ENCODE measurements around the gene ZNF532.

Gene ZNF532

GRCh38 chr18:58902961-58903360 lies 38.3 kb downstream of the ZNF532 start:
- Histone ChIP-seq H3K9me3 (ENCODE audit: insufficient read depth, low read length) (no peaks in the 10 kb centered on the region), H3K9ac (ENCODE audit: insufficient read length, low read depth) (no peak overlapping the region), H3K4me1 (ENCODE audit: insufficient read depth, insufficient read length) (peaks cover 5% of the 10 kb centered on the region), H3K36me3 (ENCODE audit: insufficient read depth, insufficient read length, low read length) (peaks cover 75% of the 10 kb centered on the region), H3K4me3 (ENCODE audit: insufficient read length, low read depth) (no peak overlapping the region), H3K27me3 (ENCODE audit: insufficient read depth, insufficient read length) (no peaks in the 10 kb centered on the region)
- no peak for DNase-seq (ENCODE audit: low read depth, low spot score)
- TF ChIP-seq SUZ12 (IDR thresholded peaks at IDR 0.05; ENCODE audit: extremely low read depth, insufficient read depth, insufficient read length) (no peak), ZNF274 (IDR thresholded peaks at IDR 0.05; ENCODE audit: low read depth, low read length) (no peak)

GRCh38 chr18:58903533-58903932 lies 38.9 kb downstream of the ZNF532 start:
- H3K9ac ChIP-seq (ENCODE audit: insufficient read length, low read depth) = no peak overlapping the region
- no peak for TF ChIP-seq SUZ12 (IDR thresholded peaks at IDR 0.05; ENCODE audit: extremely low read depth, insufficient read depth, insufficient read length)
- no peak for TF ChIP-seq YY1 (IDR thresholded peaks at IDR 0.05; ENCODE audit: insufficient read depth, insufficient read length)
- TF ChIP-seq ZNF274 (IDR thresholded peaks at IDR 0.05; ENCODE audit: low read depth, low read length) = no peak
- peaks cover 71% of the 10 kb centered on the region for H3K36me3 ChIP-seq (ENCODE audit: insufficient read depth, insufficient read length, low read length)
- DNase-seq (ENCODE audit: low read depth, low spot score) = no peak
- H3K27me3 ChIP-seq (ENCODE audit: insufficient read depth, insufficient read length) = no peaks in the 10 kb centered on the region
- H3K4me3 ChIP-seq (ENCODE audit: insufficient read length, low read depth) = no peak overlapping the region
- H3K9me3 ChIP-seq (ENCODE audit: insufficient read depth, low read length) = no peaks in the 10 kb centered on the region
- peaks cover 5% of the 10 kb centered on the region for H3K4me1 ChIP-seq (ENCODE audit: insufficient read depth, insufficient read length)

- no peak for TF ChIP-seq ZNF274 (IDR thresholded peaks at IDR 0.05; ENCODE audit: low read depth, low read length)
- TF ChIP-seq YY1 (IDR thresholded peaks at IDR 0.05; ENCODE audit: insufficient read depth, insufficient read length) = no peak
- TF ChIP-seq SUZ12 (IDR thresholded peaks at IDR 0.05; ENCODE audit: extremely low read depth, insufficient read depth, insufficient read length) = no peak
- H3K4me3 ChIP-seq (ENCODE audit: insufficient read length, low read depth) = no peak overlapping the region
- no peak for DNase-seq (ENCODE audit: low read depth, low spot score)
- no peaks in the 10 kb centered on the region for H3K27me3 ChIP-seq (ENCODE audit: insufficient read depth, insufficient read length)
- H3K4me1 ChIP-seq (ENCODE audit: insufficient read depth, insufficient read length) = peaks cover 7% of the 10 kb centered on the region
- H3K36me3 ChIP-seq (ENCODE audit: insufficient read depth, insufficient read length, low read length) = peaks cover 62% of the 10 kb centered on the region
- no peaks in the 10 kb centered on the region for H3K9me3 ChIP-seq (ENCODE audit: insufficient read depth, low read length)
- no peak overlapping the region for H3K9ac ChIP-seq (ENCODE audit: insufficient read length, low read depth)
These were observed 41.2 kb downstream of the ZNF532 start for GRCh38 chr18:58905777-58906428.

- H3K36me3 ChIP-seq (ENCODE audit: insufficient read depth, insufficient read length, low read length) = peaks cover 57% of the 10 kb centered on the region
- no peak for DNase-seq (ENCODE audit: low read depth, low spot score)
- H3K9ac ChIP-seq (ENCODE audit: insufficient read length, low read depth) = no peak overlapping the region
- H3K4me3 ChIP-seq (ENCODE audit: insufficient read length, low read depth) = no peak overlapping the region
- no peaks in the 10 kb centered on the region for H3K9me3 ChIP-seq (ENCODE audit: insufficient read depth, low read length)
- TF ChIP-seq ZNF274 (IDR thresholded peaks at IDR 0.05; ENCODE audit: low read depth, low read length) (no peak), SUZ12 (IDR thresholded peaks at IDR 0.05; ENCODE audit: extremely low read depth, insufficient read depth, insufficient read length) (no peak), YY1 (IDR thresholded peaks at IDR 0.05; ENCODE audit: insufficient read depth, insufficient read length) (no peak)
- H3K4me1 ChIP-seq (ENCODE audit: insufficient read depth, insufficient read length) = peaks cover 13% of the 10 kb centered on the region
- H3K27me3 ChIP-seq (ENCODE audit: insufficient read depth, insufficient read length) = no peaks in the 10 kb centered on the region
These were observed 43.3 kb downstream of the ZNF532 start for GRCh38 chr18:58908006-58908405.

- Histone ChIP-seq H3K4me3 (ENCODE audit: insufficient read length, low read depth) (no peak overlapping the region), H3K36me3 (ENCODE audit: insufficient read depth, insufficient read length, low read length) (peaks cover 50% of the 10 kb centered on the region), H3K27me3 (ENCODE audit: insufficient read depth, insufficient read length) (no peaks in the 10 kb centered on the region), H3K9me3 (ENCODE audit: insufficient read depth, low read length) (no peaks in the 10 kb centered on the region), H3K4me1 (ENCODE audit: insufficient read depth, insufficient read length) (peaks cover 13% of the 10 kb centered on the region), H3K9ac (ENCODE audit: insufficient read length, low read depth) (no peak overlapping the region)
- no peak for TF ChIP-seq SUZ12 (IDR thresholded peaks at IDR 0.05; ENCODE audit: extremely low read depth, insufficient read depth, insufficient read length)
- TF ChIP-seq ZNF274 (IDR thresholded peaks at IDR 0.05; ENCODE audit: low read depth, low read length) = no peak
- no peak for TF ChIP-seq YY1 (IDR thresholded peaks at IDR 0.05; ENCODE audit: insufficient read depth, insufficient read length)
- no peak for DNase-seq (ENCODE audit: low read depth, low spot score)
These were observed 44.8 kb downstream of the ZNF532 start for GRCh38 chr18:58909521-58909920.

GRCh38 chr18:58911241-58911640 lies 46.6 kb downstream of the ZNF532 start:
- TF ChIP-seq SUZ12 (IDR thresholded peaks at IDR 0.05; ENCODE audit: extremely low read depth, insufficient read depth, insufficient read length) = no peak
- no peak for TF ChIP-seq ZNF274 (IDR thresholded peaks at IDR 0.05; ENCODE audit: low read depth, low read length)
- no peak for TF ChIP-seq YY1 (IDR thresholded peaks at IDR 0.05; ENCODE audit: insufficient read depth, insufficient read length)
- H3K9ac ChIP-seq (ENCODE audit: insufficient read length, low read depth) = no peak overlapping the region
- H3K36me3 ChIP-seq (ENCODE audit: insufficient read depth, insufficient read length, low read length) = peaks cover 51% of the 10 kb centered on the region
- H3K4me3 ChIP-seq (ENCODE audit: insufficient read length, low read depth) = no peak overlapping the region
- peaks cover 15% of the 10 kb centered on the region for H3K4me1 ChIP-seq (ENCODE audit: insufficient read depth, insufficient read length)
- no peak for DNase-seq (ENCODE audit: low read depth, low spot score)
- no peaks in the 10 kb centered on the region for H3K9me3 ChIP-seq (ENCODE audit: insufficient read depth, low read length)
- no peaks in the 10 kb centered on the region for H3K27me3 ChIP-seq (ENCODE audit: insufficient read depth, insufficient read length)

- peaks cover 15% of the 10 kb centered on the region for H3K4me1 ChIP-seq (ENCODE audit: insufficient read depth, insufficient read length)
- no peaks in the 10 kb centered on the region for H3K27me3 ChIP-seq (ENCODE audit: insufficient read depth, insufficient read length)
- DNase-seq (ENCODE audit: low read depth, low spot score) = no peak
- TF ChIP-seq ZNF274 (IDR thresholded peaks at IDR 0.05; ENCODE audit: low read depth, low read length) = no peak
- TF ChIP-seq YY1 (IDR thresholded peaks at IDR 0.05; ENCODE audit: insufficient read depth, insufficient read length) = no peak
- no peak for TF ChIP-seq SUZ12 (IDR thresholded peaks at IDR 0.05; ENCODE audit: extremely low read depth, insufficient read depth, insufficient read length)
- H3K36me3 ChIP-seq (ENCODE audit: insufficient read depth, insufficient read length, low read length) = peaks cover 52% of the 10 kb centered on the region
- no peak overlapping the region for H3K4me3 ChIP-seq (ENCODE audit: insufficient read length, low read depth)
- no peak overlapping the region for H3K9ac ChIP-seq (ENCODE audit: insufficient read length, low read depth)
- H3K9me3 ChIP-seq (ENCODE audit: insufficient read depth, low read length) = no peaks in the 10 kb centered on the region
These were observed 47.1 kb downstream of the ZNF532 start for GRCh38 chr18:58911766-58912165.

All from NT2/D1 (cell line).